Posterior vena cava (tissue), 2 donors: Measurements from ENCODE around the gene COG7. TPM values are rescaled to one million over a fixed set of nuclear protein-coding genes. Genes with fewer than 3 reads are reported as not detected.

ENCODE experiments used
- DNase-seq: peaks from one replicate; pipeline ENCODE4 v3.0.0-alpha.2; 2020; ENCODE audit warnings: low spot score
- intact Hi-C, 2 donors: fragments of 100-400 bp; cut with DNase I; formaldehyde crosslinking; loops; one replicate each; pipeline versions ENCODE4 v1.14.1 to v1.14.2; 2022 to 2023
- total RNA-seq, 2 donors: library from RNA; stranded (reverse); fragmentation: NEBNext Ultra II Directional; extraction: Animal tissue kit (Norgen Biotek cat#: 25700); gene quantifications; one replicate each; pipeline ENCODE4 v1.2.1, GENCODE V29; 2021
- donor health status: DM: yes; HTN: yes; CAD: no.
- donor health status: DM: yes; HTN: yes; CAD: no.

Gene COG7
- total RNA-seq, 2 donors from 2014 or later: 13.5 to 17.4 TPM

DNA sequence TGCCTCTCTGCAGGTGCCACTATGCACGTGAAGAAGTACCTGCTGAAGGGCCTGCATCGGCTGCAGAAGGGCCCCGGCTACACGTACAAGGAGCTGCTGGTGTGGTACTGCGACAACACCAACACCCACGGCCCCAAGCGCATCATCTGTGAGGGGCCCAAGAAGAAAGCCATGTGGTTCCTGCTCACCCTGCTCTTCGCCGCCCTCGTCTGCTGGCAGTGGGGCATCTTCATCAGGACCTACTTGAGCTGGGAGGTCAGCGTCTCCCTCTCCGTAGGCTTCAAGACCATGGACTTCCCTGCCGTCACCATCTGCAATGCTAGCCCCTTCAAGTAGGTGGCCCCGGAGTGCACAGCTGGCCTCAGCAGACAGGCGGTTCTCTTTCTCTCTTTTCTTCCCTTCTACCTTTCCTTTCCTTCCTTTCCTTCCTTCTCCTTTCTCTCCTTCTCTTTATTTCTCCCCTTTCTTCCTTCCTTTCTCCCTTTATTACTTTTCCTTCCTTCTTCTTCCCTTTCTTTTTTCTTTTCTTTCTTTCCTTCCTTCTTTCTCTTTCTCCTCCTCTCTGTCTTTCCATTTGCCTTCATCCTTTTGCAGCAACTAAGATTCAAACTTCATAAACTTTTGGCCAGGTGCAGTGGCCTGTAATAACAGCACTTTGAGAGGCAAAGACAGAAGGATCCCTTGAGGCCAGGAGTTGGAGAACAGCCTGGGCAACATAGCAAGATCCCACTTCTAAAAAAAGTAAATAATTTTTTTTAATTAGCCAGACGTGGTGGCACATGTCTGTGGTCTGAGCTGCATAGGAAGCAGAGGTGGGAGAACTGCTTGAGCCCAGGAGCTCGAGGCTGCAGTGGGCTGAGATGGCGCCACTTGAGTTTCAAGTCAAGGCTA, 104.2 kb downstream of the COG7 start:
- intact Hi-C loops: no loop called here
- DNase-seq: peak; percentile 62

DNA sequence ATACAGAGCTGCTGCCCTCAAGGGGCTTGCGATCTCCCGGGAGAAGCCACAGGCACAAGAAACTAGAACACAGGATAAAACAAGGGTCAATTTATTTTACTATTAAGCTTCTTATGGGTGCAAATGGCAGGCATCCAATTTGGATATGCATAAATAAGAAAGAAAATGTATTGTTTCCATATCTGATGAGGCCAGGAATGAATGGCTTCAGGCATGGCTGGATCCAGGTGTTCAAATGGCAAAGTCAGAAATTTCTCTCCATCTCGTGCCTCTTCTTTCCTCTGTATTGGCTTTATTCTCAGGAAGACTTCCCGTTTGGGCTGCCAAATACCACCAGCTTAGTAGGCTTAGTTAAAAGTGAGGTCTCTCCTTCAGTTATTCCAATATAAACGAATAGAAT, 107.8 kb downstream of the COG7 start:
- intact Hi-C loops: no loop called here
- peak; percentile 51 for DNase-seq

DNA sequence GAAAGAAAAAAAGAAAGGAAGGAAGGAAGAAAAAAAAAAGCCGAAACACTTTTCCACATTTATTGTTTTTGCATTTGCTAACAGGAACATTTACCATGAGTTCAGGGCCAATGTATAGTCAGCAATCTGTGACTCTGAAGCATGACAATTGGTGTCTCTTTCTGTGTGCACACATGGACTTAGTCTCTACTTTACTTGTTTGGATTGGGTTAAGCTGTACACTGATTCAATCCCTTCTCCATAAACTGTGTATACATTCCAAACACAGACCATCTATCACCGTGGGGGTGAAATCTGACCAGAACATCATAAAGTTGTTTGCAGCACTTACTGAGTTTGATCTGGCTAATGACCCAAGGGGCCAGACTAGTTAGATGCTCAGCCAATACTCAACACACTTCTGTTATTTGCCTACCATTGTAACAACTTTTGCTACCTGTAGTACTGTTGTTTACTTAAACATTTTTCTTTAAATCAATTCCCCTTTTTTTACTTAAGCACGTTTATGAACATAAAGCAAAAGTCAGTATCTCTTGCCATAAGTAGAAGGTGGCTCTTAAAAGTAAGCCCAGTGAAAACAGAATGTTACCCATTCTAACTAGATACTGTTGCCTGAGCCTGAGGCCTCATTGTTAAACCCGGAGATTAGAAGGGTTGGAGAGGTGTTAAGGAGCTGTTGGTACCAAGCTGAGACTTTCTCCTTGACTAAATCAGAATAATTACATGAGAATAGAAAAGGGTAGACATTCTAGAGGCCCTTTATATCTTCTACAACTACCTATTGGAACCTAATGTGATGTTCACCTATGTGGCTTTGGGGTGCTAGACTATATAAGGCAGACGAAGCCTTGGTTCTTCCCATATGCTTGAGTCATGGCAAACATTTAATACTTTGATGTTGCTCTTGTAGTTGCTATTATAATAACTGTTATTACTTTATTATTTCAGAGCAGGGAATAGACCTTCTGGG, 109.1 kb downstream of the COG7 start:
- intact Hi-C loops: loop anchor here in 1 of 2 donors (1.0 kb wide), 1 partner anchor 41 kb away; no protein-coding TSS in a partner anchor
- DNase-seq: no peak

DNA sequence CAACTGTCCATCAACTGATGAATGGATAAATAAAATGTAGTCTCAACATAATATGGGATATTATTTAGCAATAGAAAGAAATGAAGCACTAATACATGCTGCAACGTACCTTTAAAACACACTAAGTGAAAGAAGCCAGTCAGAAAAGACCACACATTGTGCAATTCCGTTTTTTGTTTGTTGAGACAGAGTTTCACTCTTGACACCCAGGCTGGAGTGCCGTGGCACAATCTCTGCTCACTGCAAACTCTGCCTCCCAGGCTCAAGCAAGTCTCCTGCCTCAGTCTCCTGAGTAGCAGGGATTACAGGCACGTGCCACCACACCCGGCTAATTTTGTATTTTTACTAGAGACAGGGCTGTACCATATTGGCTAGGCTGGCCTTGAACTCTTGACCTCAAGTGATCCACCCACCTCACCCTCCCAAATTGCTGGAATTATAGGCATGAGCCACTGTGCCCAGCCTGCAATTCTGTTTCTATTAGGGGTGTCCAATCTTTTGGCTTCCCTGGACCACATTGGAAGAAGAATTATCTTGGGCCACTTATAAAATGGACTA, 110.8 kb downstream of the COG7 start:
- peak; percentile 24 for DNase-seq
- intact Hi-C loops: no loop called here

DNA sequence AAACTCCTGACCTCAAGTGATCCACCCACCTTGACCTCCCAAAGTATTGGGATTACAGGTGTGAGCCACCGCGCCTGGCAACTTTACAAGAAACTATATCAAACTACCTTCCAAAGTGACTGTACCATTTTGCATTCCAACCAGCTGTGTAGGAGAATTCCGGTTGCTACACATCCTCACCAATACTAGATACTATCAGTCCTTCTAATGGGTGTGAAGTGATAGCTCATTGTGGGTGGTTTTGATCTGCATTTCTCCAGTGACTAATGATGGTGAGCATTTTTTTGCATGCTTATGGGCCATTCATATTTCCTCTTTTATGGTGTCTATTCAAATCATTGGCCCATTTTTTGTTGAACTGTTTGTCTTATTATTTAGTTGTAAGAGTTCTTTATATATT, 113.2 kb downstream of the COG7 start:
- intact Hi-C loops: no loop called here
- no peak for DNase-seq

Other genes with a start within 250 kb of the COG7 start
- gene SCNN1B, start 150.9 kb downstream of the COG7 start, total RNA-seq: 1 to 10 TPM; 2.7 to 4.5 TPM
- 10 to 100 TPM; 42.0 to 59.7 TPM for gene GGA2, start 57.3 kb upstream of the COG7 start, total RNA-seq
- gene EARS2, start 104.2 kb upstream of the COG7 start, total RNA-seq: 10 to 100 TPM in 1 of 2 donors, 1 to 10 TPM in 1; 9.9 to 11.1 TPM
- gene UBFD1, start 104.5 kb upstream of the COG7 start, total RNA-seq: 10 to 100 TPM; 37.3 to 37.4 TPM
- gene NDUFAB1, start 143.1 kb upstream of the COG7 start, total RNA-seq: 10 to 100 TPM; 56.1 to 61.0 TPM
- 10 to 100 TPM in 1 of 2 donors, 1 to 10 TPM in 1; 7.7 to 10.2 TPM for gene PALB2, start 188.1 kb upstream of the COG7 start, total RNA-seq
- 10 to 100 TPM; 46.7 to 48.2 TPM for gene DCTN5, start 188.3 kb upstream of the COG7 start, total RNA-seq
- 1 to 10 TPM in 1 of 2 donors, under 1 TPM in 1; 0.67 to 1.8 TPM for gene PLK1, start 225.7 kb upstream of the COG7 start, total RNA-seq